CD4-positive, alpha-beta T cell (primary cell): Measurements from ENCODE around the gene CFP. TPM values are rescaled to one million over a fixed set of nuclear protein-coding genes. Genes with fewer than 3 reads are reported as not detected.

ENCODE experiments used
- ATAC-seq: fragments of 200-7000 bp; cut with Tn5 transposase; one replicate; pipeline ENCODE4 v1.10.0; 2022; ENCODE audit warnings: mild to moderate bottlenecking; ENCODE audit not compliant: poor library complexity
- CTCF ChIA-PET: fragments of 350-600 bp; sonication (Branson Sonifier 250); formaldehyde crosslinking; loops from one replicate; lab custom pipeline; 2021; ENCODE audit warnings: antibody characterized with exemption, inconsistent platforms; lab: Charles Lee
- POLR2A ChIA-PET: fragments of 350-600 bp; sonication (Branson Sonifier 250); formaldehyde crosslinking; loops from one replicate; lab custom pipeline; 2021; ENCODE audit warnings: antibody characterized with exemption, inconsistent platforms; lab: Charles Lee
- DNase-seq, 14 experiments: peaks; one replicate each; pipeline ENCODE4 v3.0.0-alpha.2; 2013 to 2020; ENCODE audit warnings: mixed read lengths in 2 of 14
- H3K27ac ChIP-seq, 2 donors: one replicate each; pipeline versions ENCODE4 v1.5.1 to v1.7.0; 2013; ENCODE audit warnings: low read length in 2 of 2, low read depth in 1 of 2, mild to moderate bottlenecking in 1 of 2
- H3K27me3 ChIP-seq, 2 experiments: 1 replicate in 1 of 2; 2 replicates in 1 of 2; pipeline versions ENCODE4 v1.6.1 to v1.7.0; 2013; ENCODE audit warnings: low read length in 2 of 2, control low read depth in 1 of 2, mild to moderate bottlenecking in 1 of 2, moderate library complexity in 1 of 2; ENCODE audit not compliant: insufficient read depth in 2 of 2, control insufficient read depth in 1 of 2
- H3K36me3 ChIP-seq: one replicate; pipeline ENCODE4 v1.6.1; 2013; ENCODE audit warnings: low read length, control low read depth; ENCODE audit not compliant: insufficient read depth
- H3K4me1 ChIP-seq: one replicate; pipeline ENCODE4 v1.6.1; 2013; ENCODE audit warnings: low read length, control low read depth; ENCODE audit not compliant: insufficient read depth
- H3K4me3 ChIP-seq: one replicate; pipeline ENCODE4 v1.5.1; 2013; ENCODE audit warnings: mild to moderate bottlenecking, low read length, moderate library complexity
- H3K9me3 ChIP-seq, 2 experiments: 1 replicate in 1 of 2; 2 replicates in 1 of 2; pipeline versions ENCODE4 v1.6.1 to v1.7.0; 2013; ENCODE audit warnings: low read length in 2 of 2, mild to moderate bottlenecking in 2 of 2, control low read depth in 1 of 2, moderate library complexity in 1 of 2; ENCODE audit not compliant: control insufficient read depth in 1 of 2, insufficient read depth in 1 of 2
- H3K27ac Mint-ChIP-seq: one replicate; pipeline ENCODE4 v1.8.0; 2020; ENCODE audit warnings: mixed read lengths
- H3K27me3 Mint-ChIP-seq: one replicate; pipeline ENCODE4 v1.8.0; 2021; ENCODE audit warnings: mixed read lengths
- H3K36me3 Mint-ChIP-seq: one replicate; pipeline ENCODE4 v1.8.0; 2021; ENCODE audit warnings: low read depth, mixed read lengths
- H3K4me1 Mint-ChIP-seq: one replicate; pipeline ENCODE4 v1.8.0; 2021; ENCODE audit warnings: low read depth, mixed read lengths
- H3K4me3 Mint-ChIP-seq: one replicate; pipeline ENCODE4 v1.8.0; 2020; ENCODE audit warnings: mild to moderate bottlenecking, mixed read lengths
- H3K9me3 Mint-ChIP-seq: one replicate; pipeline ENCODE4 v1.8.0; 2020; ENCODE audit warnings: mixed read lengths
- intact Hi-C, 2 experiments: fragments of 100-400 bp; cut with DNase I in 1 of 2; cut with micrococcal nuclease in 1 of 2; formaldehyde crosslinking; loops; one replicate each; pipeline versions ENCODE4 v1.15.1 to v1.9.0; 2023 to 2025; cut with DNase I, micrococcal nuclease
- total RNA-seq, 174 experiments: library from RNA in 2 of 174; stranded (reverse) in 2 of 174; gene quantifications; one replicate each; pipeline ENCODE4 v1.2.3 and lab custom pipeline; 2021 to 2026
- TF ChIP-seq, protein P1 (sequence below): fragments of 200-600 bp; IDR thresholded peaks from one replicate; pipeline ENCODE4 v1.8.0; 2022; ENCODE audit warnings: antibody characterized with exemption, mild to moderate bottlenecking

The CFP gene
- total RNA-seq, 2 experiments from 2014 or later, result 18.3 to 18.6 TPM

GRCh38 chrX:47612418-47612817, 17.3 kb downstream of the CFP start:
- H3K4me3 ChIP-seq, result no peak overlapping the region
- Mint-ChIP-seq H3K27me3 (no peaks in the 10 kb centered on the region), H3K36me3 (no peaks in the 10 kb centered on the region), H3K27ac (no peak overlapping the region), H3K4me1 (no peaks in the 10 kb centered on the region), H3K9me3 (no peaks in the 10 kb centered on the region), H3K4me3 (no peak overlapping the region)
- DNase-seq (no peak), ATAC-seq (no peak)
- TF ChIP-seq, protein P1, sequence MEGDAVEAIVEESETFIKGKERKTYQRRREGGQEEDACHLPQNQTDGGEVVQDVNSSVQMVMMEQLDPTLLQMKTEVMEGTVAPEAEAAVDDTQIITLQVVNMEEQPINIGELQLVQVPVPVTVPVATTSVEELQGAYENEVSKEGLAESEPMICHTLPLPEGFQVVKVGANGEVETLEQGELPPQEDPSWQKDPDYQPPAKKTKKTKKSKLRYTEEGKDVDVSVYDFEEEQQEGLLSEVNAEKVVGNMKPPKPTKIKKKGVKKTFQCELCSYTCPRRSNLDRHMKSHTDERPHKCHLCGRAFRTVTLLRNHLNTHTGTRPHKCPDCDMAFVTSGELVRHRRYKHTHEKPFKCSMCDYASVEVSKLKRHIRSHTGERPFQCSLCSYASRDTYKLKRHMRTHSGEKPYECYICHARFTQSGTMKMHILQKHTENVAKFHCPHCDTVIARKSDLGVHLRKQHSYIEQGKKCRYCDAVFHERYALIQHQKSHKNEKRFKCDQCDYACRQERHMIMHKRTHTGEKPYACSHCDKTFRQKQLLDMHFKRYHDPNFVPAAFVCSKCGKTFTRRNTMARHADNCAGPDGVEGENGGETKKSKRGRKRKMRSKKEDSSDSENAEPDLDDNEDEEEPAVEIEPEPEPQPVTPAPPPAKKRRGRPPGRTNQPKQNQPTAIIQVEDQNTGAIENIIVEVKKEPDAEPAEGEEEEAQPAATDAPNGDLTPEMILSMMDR, result no peak
- no peaks in the 10 kb centered on the region for H3K36me3 ChIP-seq
- no peaks in the 10 kb centered on the region for H3K9me3 ChIP-seq
- no peak overlapping the region for H3K27ac ChIP-seq
- peaks cover 3% of the 10 kb centered on the region for H3K4me1 ChIP-seq
- ChIA-PET CTCF (no interaction called here), POLR2A (no interaction called here)
- H3K27me3 ChIP-seq, result no peaks in the 10 kb centered on the region
- intact Hi-C loops, result no loop called here

GRCh38 chrX:47611926-47612325, 17.8 kb downstream of the CFP start:
- H3K27ac ChIP-seq, result no peak overlapping the region

DNA sequence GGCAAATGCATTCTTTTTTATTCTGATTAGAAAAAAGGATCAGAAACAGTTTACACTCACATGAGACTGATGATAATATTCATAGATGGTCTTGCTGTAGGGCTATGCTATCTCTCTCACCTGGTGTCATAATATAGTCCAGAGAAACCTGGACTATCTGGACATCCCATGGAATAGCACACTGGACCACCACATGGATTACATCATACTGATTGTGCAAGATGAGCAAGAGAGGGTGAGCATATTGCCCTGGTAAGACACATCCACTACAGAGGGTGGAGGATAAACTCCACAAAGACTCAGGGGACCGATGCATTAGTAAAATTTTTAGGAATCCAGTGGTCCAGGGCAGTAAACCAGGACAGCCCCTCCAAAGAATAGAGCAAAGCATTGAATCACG, 18.2 kb downstream of the CFP start:
- no peak overlapping the region for H3K4me3 Mint-ChIP-seq
- no peak for ATAC-seq
- ChIA-PET CTCF (no interaction called here), POLR2A (no interaction called here)
- Histone ChIP-seq H3K4me1 (peaks cover 3% of the 10 kb centered on the region), H3K27me3 (no peaks in the 10 kb centered on the region), H3K9me3 (no peaks in the 10 kb centered on the region), H3K4me3 (no peak overlapping the region), H3K36me3 (no peaks in the 10 kb centered on the region), H3K27ac (no peak overlapping the region)
- H3K4me1 Mint-ChIP-seq, result no peaks in the 10 kb centered on the region
- no peak overlapping the region for H3K27ac Mint-ChIP-seq
- no peaks in the 10 kb centered on the region for H3K9me3 Mint-ChIP-seq
- no peak for DNase-seq
- no peaks in the 10 kb centered on the region for H3K27me3 Mint-ChIP-seq
- TF ChIP-seq, protein P1, result no peak
- intact Hi-C loops, result no loop called here
- H3K36me3 Mint-ChIP-seq, result no peaks in the 10 kb centered on the region

More at GRCh38 chrX:47611926-47612325, 17.8 kb downstream of the CFP start:
- intact Hi-C loops, result no loop called here
- no peaks in the 10 kb centered on the region for H3K4me1 Mint-ChIP-seq
- Histone ChIP-seq H3K36me3 (no peaks in the 10 kb centered on the region), H3K4me3 (no peak overlapping the region), H3K27me3 (no peaks in the 10 kb centered on the region), H3K9me3 (no peaks in the 10 kb centered on the region), H3K4me1 (peaks cover 3% of the 10 kb centered on the region)
- H3K36me3 Mint-ChIP-seq, result no peaks in the 10 kb centered on the region
- ATAC-seq (no peak), DNase-seq (no peak)
- ChIA-PET POLR2A (no interaction called here), CTCF (no interaction called here)
- H3K4me3 Mint-ChIP-seq, result no peak overlapping the region
- TF ChIP-seq, protein P1, result no peak
- no peaks in the 10 kb centered on the region for H3K27me3 Mint-ChIP-seq
- H3K9me3 Mint-ChIP-seq, result no peaks in the 10 kb centered on the region
- no peak overlapping the region for H3K27ac Mint-ChIP-seq
